ENCODE measurements around the gene OTULIN.

Gene OTULIN

DNA sequence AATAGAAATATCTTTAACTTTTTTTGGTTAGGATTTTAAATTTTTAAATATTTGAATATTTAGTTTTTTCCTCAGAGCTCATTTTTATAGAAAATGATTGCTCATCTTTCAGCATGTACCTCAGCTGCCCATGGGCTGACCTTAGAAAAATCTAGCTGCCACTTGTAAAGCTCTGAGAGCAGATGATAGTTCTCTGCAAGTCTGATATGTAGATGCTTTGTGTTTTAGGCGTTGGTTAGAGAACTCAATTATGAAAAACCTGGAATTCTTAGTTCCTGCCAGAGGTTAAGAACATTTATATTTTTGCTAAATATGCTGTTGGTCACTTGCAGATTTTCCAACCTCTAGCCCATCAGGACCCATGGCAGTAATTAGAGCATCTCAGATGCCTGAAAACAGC lies 15.1 kb downstream of the OTULIN start:
- no peak for DNase-seq (ENCODE audit: low read depth)
- no peak for TF ChIP-seq CTCF (IDR thresholded peaks at IDR 0.05; ENCODE audit: low read depth, low read length, missing control alignments)
- no peak overlapping the region for H3K4me3 ChIP-seq (ENCODE audit: low read depth, low read length)

DNA sequence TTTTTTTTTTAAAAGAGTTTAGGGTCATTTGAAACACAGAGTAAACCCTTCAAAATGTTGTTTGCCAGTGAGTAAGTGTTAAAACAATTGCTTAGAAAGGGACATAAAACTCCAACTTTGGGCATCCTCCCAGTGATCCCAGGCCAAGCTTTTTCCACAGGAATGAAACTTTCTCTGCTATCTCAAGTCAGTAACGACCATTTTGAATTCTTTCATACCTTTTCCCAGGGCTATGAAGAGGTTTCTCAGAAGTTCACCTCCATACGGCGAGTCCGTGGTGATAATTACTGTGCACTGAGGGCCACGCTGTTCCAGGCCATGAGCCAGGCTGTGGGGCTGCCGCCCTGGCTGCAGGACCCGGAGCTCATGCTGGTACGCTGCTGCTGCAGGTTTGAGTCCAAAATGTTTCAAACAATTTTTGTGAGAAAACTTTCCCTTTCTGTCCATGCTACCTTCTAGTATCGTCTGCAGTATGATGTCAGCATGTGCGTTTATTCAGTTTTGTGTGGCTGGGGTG lies 16.8 kb downstream of the OTULIN start:
- TF ChIP-seq CTCF (IDR thresholded peaks at IDR 0.05; ENCODE audit: low read depth, low read length, missing control alignments) = no peak
- no peak for DNase-seq (ENCODE audit: low read depth)
- no peak overlapping the region for H3K4me3 ChIP-seq (ENCODE audit: low read depth, low read length)

- no peak for TF ChIP-seq CTCF (IDR thresholded peaks at IDR 0.05; ENCODE audit: low read depth, low read length, missing control alignments)
- no peak for DNase-seq (ENCODE audit: low read depth)
- H3K4me3 ChIP-seq (ENCODE audit: low read depth, low read length) = no peak overlapping the region
Observed at GRCh38 chr5:14683906-14684455, 19.5 kb downstream of the OTULIN start.

DNA sequence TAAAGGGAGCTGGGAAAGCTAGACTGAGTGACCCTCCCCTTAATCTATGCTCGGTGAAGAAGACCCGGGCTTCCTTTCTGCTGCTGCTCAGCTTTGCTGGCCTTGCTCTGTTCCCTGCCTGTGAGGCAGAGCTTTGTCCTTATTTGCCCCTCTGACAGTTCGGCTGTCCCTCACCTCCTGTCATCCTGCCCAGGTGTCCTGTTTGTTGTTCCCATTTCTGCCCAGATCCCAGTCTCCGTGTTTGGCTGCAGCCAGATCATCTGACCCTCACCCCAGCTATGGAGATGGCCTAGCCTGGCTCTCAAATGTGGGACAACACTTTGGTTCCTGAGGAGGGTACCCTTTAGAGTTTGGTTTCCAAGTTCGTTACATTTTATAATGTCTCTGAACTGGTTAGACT lies 20.2 kb downstream of the OTULIN start:
- no peak overlapping the region for H3K4me3 ChIP-seq (ENCODE audit: low read depth, low read length)
- no peak for DNase-seq (ENCODE audit: low read depth)
- no peak for TF ChIP-seq CTCF (IDR thresholded peaks at IDR 0.05; ENCODE audit: low read depth, low read length, missing control alignments)

DNA sequence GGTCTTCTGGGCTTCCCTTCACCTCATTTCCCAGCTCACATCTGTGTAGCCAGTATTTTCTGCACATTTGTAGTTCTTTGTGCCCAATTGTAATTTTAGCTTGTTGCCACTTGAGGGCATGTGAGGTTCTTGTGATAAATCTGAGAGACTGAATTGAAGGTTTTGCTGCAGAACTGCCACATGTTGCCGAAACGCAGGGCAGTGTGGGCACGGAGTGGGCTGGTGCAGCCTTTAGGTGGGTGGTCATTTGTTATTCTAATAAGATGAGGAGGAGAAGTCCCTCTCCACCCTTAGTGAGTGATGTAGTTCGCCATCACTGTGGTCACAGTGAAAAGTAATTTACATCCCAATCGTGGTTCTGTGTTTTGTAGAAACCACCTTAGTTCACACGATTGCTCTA lies 21.2 kb downstream of the OTULIN start:
- TF ChIP-seq CTCF (IDR thresholded peaks at IDR 0.05; ENCODE audit: low read depth, low read length, missing control alignments) = peak; percentile 69
- peak; percentile 62 for DNase-seq (ENCODE audit: low read depth)
- no peak overlapping the region for H3K4me3 ChIP-seq (ENCODE audit: low read depth, low read length)

DNA sequence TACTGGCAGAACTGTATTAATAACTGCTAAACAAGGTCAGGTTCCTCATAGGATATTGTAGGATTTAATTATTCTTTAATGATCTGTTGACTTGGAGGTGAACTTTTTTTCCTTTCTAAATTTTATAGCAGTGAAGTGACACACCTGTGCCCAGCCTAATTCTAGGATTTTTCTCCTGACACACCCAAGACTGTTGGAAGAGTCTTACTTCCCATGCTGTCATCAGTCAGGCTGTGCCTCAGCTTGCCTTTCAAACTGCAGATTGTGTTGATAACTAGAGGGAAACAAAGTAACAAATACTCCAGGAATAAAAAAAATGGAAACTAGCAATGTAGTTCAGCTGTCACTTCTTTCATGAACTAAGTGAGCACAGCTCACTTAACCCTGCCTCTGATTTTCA lies 22.0 kb downstream of the OTULIN start:
- H3K4me3 ChIP-seq (ENCODE audit: low read depth, low read length) = no peak overlapping the region
- DNase-seq (ENCODE audit: low read depth) = no peak
- no peak for TF ChIP-seq CTCF (IDR thresholded peaks at IDR 0.05; ENCODE audit: low read depth, low read length, missing control alignments)

GRCh38 chr5:14687023-14687665 lies 22.6 kb downstream of the OTULIN start:
- no peak overlapping the region for H3K4me3 ChIP-seq (ENCODE audit: low read depth, low read length)
- no peak for DNase-seq (ENCODE audit: low read depth)
- TF ChIP-seq CTCF (IDR thresholded peaks at IDR 0.05; ENCODE audit: low read depth, low read length, missing control alignments) = no peak

All from GM12864 (cell line).